GM19239 (cell line): Measurements from ENCODE around the gene EXOG.
A peak's percentile ranks its signal among the peaks of the same experiment; 100 is the strongest.

ENCODE experiments used
- DNase-seq: peaks from one replicate; pipeline ENCODE4 v3.0.0; 2011; ENCODE audit warnings: low spot score; ENCODE audit not compliant: insufficient read length
- FAIRE-seq: peaks from 2 replicates; lab custom pipeline; 2011; peaks lifted over from hg19 to GRCh38; lab: Jason Lieb, UNC

EXOG gene

GRCh38 chr3:38472342-38472741 lies 23.8 kb upstream of the EXOG start:
- FAIRE-seq, result no peak

GRCh38 chr3:38473229-38473628 lies 22.9 kb upstream of the EXOG start:
- DNase-seq (no peak), FAIRE-seq (no peak)

More at GRCh38 chr3:38472342-38472741, 23.8 kb upstream of the EXOG start:
- no peak for DNase-seq

GRCh38 chr3:38474928-38475605 lies 21.1 kb upstream of the EXOG start:
- DNase-seq, result no peak
- FAIRE-seq, result no peak

DNA sequence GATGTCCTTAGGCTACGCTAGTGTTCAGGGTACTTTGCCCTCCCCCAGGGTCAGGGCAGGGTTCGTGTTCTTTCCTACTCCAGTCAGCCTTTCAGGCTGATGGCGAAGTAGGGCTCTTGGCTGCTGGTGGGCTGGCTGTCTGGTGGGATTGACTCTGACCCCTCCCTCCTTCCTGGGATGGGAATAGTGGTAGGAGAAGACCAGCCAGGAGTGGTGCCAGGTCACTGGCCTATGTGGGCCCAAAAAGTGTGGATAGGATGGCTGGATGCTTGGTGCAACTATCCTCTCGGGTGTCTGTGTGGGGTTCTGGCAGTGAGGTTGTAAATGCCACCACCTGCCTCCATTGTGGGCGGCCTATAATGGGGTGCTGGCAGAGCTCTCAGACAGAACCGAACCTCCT lies 20.4 kb upstream of the EXOG start:
- DNase-seq, result no peak
- no peak for FAIRE-seq

GRCh38 chr3:38476157-38476756 lies 19.9 kb upstream of the EXOG start:
- FAIRE-seq, result no peak
- DNase-seq, result no peak

GRCh38 chr3:38477057-38477820 lies 18.9 kb upstream of the EXOG start:
- FAIRE-seq, result no peak
- DNase-seq, result no peak

GRCh38 chr3:38477839-38478450 lies 18.2 kb upstream of the EXOG start:
- DNase-seq, result no peak
- no peak for FAIRE-seq

DNA sequence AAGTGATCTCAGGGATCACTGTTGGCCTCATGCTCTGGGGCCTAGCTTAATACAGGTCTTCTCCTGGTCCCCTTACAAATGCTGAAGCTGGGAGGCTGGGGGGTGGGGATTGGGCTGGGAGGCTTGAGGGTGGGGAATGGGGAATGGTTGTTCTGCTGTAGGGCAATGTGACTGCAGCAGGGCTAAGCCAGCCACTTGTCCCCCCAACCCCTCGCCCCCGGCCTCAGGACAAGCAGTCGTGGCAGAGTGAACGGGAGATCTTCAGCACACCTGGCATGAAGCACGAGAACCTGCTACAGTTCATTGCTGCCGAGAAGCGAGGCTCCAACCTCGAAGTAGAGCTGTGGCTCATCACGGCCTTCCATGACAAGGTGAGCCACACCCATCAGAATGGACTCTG lies 17.2 kb upstream of the EXOG start:
- FAIRE-seq (no peak), DNase-seq (no peak)

DNA sequence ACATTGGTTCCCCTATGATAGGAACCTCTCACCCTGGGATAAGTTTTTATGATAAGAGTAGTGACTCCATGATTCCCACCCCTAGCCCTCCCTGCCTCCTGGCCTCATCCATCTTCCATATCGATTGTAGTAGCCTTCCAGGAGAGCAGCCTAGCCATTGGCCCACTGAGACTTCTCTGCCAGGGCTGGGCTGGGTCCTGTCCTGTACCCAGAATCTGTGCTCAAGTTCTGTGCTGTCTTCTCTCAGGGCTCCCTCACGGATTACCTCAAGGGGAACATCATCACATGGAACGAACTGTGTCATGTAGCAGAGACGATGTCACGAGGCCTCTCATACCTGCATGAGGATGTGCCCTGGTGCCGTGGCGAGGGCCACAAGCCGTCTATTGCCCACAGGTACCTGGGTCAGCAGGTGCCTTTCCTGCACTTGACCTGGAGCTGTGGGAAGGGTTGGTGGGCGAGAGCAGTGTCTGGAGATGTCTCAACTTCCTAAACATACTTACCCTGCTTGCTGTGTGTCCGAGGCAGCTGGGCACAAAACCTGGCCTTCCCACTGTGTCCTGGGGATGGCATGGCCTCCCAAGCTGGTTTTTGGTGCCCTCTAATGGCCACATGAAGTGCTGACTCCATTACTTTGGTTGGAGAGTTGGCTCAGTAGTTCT lies 16.6 kb upstream of the EXOG start:
- FAIRE-seq (peak; percentile 80), DNase-seq (peak; percentile 59)

DNA sequence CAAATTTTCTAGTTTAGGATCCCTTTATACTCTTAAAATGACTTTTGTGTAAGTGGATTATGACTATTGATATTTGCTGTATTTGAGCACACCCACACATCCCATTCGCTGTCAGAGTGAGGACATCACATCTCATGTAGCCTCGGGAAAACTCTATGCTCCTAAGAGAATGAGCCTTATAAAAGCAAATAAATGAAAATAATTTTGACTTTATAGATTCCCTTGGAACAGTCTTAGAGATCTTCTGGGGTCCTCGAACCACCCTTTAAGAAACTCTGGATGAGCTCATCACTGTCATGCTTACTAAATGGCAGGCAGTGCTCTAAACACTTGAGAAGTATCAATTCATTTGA lies 16.1 kb upstream of the EXOG start:
- DNase-seq (no peak), FAIRE-seq (no peak)

DNA sequence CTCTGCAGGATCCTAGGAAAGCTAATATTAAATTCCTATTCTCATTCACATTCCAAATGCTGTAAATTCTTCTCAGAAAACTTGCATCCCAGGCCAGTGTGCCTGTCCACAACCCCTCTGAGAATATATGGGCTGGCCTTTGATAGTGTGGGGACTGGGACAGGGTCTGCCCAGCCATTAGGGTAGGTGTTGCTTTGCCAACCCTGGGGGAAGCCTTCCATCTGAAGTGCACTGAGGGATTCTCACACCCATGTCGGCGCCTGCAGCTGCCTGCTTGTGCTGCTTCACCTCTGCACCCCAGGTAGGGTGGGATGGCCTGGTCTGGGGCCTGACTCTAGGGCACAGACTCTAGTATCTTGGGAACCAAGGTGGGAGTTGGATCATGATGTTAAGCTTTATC lies 15.2 kb upstream of the EXOG start:
- no peak for DNase-seq
- FAIRE-seq, result no peak

DNA sequence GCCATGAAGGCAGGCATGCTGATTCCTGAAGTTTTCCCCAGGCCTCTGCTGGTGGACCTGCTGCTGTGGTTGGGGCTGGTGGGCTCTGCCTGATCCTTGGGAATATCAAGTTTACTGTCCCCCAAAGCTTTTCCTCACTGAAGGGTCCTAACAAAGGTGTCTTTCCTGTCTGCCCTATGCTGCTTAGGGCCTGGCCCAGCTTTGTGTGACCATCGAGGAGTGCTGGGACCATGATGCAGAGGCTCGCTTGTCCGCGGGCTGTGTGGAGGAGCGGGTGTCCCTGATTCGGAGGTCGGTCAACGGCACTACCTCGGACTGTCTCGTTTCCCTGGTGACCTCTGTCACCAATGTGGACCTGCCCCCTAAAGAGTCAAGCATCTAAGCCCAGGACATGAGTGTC lies 13.2 kb upstream of the EXOG start:
- no peak for FAIRE-seq
- DNase-seq, result no peak

DNA sequence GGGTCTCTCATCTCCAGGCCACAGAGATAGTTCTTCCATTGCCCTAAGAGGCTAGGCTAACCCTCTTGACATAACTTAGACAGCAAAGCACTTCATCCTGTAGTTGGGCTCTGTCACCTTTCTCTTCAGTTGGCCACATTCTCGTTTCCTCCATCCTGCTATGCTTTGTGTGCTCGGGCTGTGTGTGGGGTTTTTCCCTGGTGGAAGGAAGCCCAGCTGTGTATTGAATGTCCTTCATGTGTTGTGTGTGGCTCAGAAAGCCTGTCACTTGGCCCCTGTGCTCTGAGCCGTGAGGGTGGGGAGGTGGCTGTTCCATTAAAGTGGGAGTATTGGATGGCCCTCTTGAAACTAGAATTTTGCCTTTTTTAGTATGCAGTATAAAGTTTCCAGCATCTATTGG lies 8.8 kb upstream of the EXOG start:
- FAIRE-seq, result peak; percentile 87

GRCh38 chr3:38488949-38489348 lies 7.2 kb upstream of the EXOG start:
- FAIRE-seq, result no peak
- no peak for DNase-seq

More for the DNA sequence above, 8.8 kb upstream of the EXOG start:
- DNase-seq, result no peak

- DNase-seq (no peak), FAIRE-seq (no peak)
These were observed 6.4 kb upstream of the EXOG start for GRCh38 chr3:38489766-38490165.

DNA sequence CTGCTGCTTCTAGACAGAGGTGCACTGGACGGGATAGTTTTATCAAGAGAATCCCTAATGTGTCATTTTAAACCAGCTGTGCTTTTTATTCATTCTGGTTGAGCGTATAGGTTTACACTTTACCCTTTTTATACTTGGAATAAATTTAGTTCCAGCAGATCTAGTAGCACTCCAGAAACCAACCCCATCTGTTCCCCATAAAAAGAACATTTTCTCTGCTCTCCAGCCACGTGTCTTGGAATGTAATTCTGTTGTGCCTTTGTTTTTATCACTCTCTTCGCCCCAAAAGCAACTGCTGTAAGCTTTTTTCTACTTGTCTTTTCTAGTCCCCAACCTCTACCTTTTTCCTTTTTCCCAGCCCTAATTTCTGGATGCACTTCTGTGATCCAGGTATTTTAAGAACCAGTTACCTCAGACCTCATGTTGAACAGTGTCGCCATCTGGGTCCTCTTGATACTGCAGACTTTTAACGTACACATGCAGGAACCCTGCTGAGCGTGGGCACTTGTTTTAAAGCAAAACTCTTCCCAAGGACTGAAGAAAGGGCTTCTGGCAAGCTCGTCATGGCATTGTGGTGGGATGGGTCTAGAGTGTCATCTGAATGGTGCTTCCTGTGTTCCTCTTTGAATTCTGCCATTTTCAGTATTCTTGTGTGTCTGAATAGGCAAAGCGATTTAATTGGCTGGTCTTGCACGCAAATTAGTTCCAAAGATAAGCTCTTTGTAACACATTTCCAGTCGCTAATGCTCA lies 5.7 kb upstream of the EXOG start:
- no peak for FAIRE-seq
- no peak for DNase-seq

DNA sequence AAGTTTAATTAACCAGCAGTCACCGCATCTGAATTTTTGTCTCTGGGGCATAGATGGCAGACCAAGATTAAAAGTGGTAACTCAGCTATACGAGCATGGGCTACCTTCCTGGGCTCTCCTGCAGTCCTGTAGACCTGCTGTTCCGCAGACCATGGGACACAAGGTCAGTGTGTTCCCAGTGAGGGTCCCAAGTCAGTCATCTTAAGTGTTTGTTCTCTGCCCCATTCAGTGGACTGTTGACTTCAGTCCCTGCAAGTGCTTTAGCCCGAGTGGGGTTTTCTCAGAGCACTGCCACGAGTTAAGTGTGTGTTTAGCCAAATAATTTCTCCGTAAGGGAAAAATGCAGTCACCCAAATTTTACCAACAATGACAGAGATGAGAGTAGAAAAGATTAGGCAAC lies 4.9 kb upstream of the EXOG start:
- FAIRE-seq, result no peak

DNA sequence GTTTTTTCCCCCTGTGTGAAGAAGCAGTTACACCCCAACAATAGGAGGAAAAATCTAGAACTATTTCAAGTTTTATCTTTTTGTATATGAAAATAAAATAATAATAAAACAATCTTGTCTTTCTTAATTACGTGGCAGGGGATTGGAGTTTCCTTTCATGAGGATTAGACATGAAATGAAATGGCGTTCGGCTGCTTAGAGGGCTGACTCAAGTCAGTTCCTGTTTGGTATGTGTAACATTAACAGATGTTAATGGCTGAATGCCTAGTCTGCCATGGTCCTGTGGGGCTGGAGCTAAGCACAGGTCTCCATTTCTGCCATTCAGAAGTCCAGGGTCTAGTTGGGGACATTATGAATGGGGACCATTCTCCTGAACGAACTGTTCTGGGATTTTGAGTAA lies 3.1 kb upstream of the EXOG start:
- FAIRE-seq (no peak), DNase-seq (no peak)

More for the DNA sequence above, 4.9 kb upstream of the EXOG start:
- DNase-seq, result no peak

DNA sequence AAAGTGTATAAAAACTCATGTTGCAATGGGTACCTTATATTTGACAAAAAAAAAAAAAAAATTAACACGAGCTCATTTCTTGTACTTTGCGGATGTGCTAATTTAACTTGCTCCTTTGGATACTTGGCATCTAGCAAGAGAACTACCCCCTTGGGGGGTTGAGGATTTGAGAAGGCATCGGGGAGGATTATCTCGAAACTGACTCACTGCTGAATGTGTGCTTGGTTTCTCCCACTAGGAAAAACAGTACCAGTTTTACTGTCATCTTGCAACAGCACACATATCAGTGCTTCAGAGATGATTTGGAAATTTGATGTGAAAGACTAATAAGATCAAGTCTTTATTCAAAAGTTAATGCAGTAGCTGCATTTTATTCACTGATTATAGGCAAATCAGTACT lies 891 bp downstream of the EXOG start:
- DNase-seq (no peak), FAIRE-seq (peak; percentile 23)
